ENCODE measurements around the gene TCEAL7.
A peak's percentile ranks its signal among the peaks of the same experiment; 100 is the strongest.
"Not testable (repeated sequence)": the region's sequence is repeated elsewhere in the genome, so short reads cannot be mapped to it uniquely, and the experiment has no call there.

TCEAL7 gene

DNA sequence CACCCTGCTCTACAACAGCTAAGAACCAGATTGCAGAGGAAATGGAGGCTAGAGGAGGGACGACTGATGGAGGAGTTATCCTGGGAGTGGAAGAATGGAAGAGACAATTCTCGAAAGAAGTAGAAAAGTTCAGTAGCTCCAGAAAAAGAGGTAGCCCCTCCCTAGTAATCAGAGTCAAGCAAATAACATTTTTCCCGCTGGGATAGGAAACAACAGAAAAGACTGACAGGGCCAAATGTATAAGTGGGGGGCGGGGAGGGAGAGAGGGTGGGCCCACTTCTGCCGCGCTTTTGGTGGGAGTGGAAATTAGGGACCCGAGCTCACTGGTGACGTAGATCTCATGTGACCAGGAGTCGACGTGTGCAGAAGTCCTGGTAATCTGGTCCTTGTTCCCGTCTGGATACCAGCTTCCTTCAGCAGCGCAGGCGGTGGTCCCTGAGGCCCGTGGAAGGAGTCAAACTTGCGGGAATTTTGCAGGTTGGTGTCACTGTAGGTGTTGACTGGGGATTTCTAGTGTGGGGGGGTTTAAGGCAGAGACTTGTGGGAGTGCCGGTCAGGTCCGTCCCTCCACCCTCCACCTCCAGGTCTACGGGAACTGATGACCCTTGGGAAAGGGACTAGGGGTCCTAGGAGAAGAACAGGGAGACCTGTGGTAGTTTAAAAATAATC is 26.2 kb downstream of the TCEAL7 start, which contains the start of gene TCEAL9:
Gene TCEAL9, plus strand, starts transcription at position 377 of the 669 bp plus-strand sequence. CDS start 1,179 bp downstream, outside the sequence.
- Mint-ChIP-seq H3K27ac (ENCODE audit: low read depth) (no peak within 1 kb of the TSS), H3K36me3 (ENCODE audit: insufficient read depth) (peaks cover 2% of the 10 kb centered on the region), H3K27me3 (peaks cover 20% of the 10 kb centered on the region), H3K4me3 (peak within 1 kb of the TSS; percentile 79), H3K9me3 (no peaks in the 10 kb centered on the region), H3K4me1 (peaks cover 10% of the 10 kb centered on the region)
- DNase-seq (ENCODE audit: low spot score in 2 of 2) (no peak), ATAC-seq (replicated peaks; ENCODE audit: extremely low read depth, poor library complexity, severe bottlenecking) (no peak)

DNA sequence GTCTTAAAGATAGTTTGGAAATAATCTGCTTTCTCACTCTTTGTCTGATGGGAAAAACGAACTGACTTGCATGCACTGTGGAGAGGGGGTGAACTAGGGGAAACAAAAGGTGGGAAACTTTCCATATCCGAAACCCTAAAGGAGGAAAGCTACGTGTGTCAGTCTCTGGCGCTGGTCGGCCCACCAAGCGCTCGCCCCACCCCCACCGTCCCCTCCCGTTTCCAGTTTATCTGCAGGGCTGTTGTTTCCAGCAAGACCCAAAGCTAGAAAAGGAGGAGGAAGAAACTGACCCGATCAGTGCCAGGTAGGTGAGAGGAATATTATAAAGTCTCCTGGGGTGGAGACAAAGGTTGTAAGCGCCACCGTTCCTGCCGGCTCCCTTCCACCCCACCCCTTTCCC is 26.8 kb downstream of the TCEAL7 start:
- peak overlapping the region; percentile 79 for H3K4me3 Mint-ChIP-seq
- peaks cover 20% of the 10 kb centered on the region for H3K27me3 Mint-ChIP-seq
- H3K4me1 Mint-ChIP-seq: peaks cover 10% of the 10 kb centered on the region
- H3K9me3 Mint-ChIP-seq: no peaks in the 10 kb centered on the region
- no peak for DNase-seq (ENCODE audit: low spot score in 2 of 2)
- H3K27ac Mint-ChIP-seq (ENCODE audit: low read depth): no peak overlapping the region
- no peak for ATAC-seq (replicated peaks; ENCODE audit: extremely low read depth, poor library complexity, severe bottlenecking)
- H3K36me3 Mint-ChIP-seq (ENCODE audit: insufficient read depth): peaks cover 2% of the 10 kb centered on the region

DNA sequence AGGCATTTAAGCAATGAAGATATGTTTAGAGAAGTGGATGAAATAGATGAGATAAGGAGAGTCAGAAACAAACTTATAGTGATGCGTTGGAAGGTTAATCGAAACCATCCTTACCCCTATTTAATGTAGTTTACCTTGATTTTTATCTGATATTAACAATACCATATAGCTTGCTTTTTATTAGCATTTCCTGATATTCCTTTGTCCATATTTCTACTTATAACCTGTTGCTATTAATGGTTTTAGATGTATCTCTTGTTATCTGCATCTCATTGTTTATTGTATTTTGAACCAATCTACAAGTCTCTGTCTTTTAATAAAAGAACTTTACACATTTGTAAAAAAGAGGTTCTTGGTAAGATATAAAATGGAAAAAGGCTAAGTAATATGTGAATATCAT is 27.8 kb downstream of the TCEAL7 start:
- DNase-seq (ENCODE audit: low spot score in 2 of 2) (no peak), ATAC-seq (replicated peaks; ENCODE audit: extremely low read depth, poor library complexity, severe bottlenecking) (no peak)
- H3K27ac Mint-ChIP-seq (ENCODE audit: low read depth): no peak overlapping the region
- H3K36me3 Mint-ChIP-seq (ENCODE audit: insufficient read depth): peaks cover 2% of the 10 kb centered on the region
- H3K4me3 Mint-ChIP-seq: no peak overlapping the region
- peaks cover 20% of the 10 kb centered on the region for H3K27me3 Mint-ChIP-seq
- H3K9me3 Mint-ChIP-seq: no peaks in the 10 kb centered on the region
- H3K4me1 Mint-ChIP-seq: peaks cover 10% of the 10 kb centered on the region

DNA sequence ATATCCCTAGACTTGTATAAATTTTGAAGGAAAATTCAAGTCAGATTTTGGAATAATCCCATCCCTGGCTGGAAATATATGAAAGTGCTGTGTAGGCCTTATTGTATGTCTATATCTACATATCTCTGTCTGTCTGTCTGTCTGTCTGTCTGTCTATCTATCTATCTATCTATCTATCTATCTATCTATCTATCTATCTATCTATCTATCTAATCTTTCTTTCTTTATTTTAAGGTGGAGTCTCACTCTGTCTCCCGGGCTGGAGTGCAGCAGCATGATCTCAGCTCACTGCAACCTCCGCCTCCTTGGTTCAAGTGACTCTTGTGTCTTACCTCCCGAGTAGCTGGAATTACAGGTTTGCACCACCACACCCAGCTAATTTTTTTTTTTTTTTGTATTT is 29.6 kb downstream of the TCEAL7 start:
- not testable (repeated sequence) for H3K27ac Mint-ChIP-seq (ENCODE audit: low read depth); ATAC-seq (replicated peaks; ENCODE audit: extremely low read depth, poor library complexity, severe bottlenecking); H3K9me3 Mint-ChIP-seq; DNase-seq (ENCODE audit: low spot score in 2 of 2); H3K36me3 Mint-ChIP-seq (ENCODE audit: insufficient read depth); H3K4me3 Mint-ChIP-seq
- peaks cover 11% of the 10 kb centered on the region for H3K27me3 Mint-ChIP-seq
- peaks cover 10% of the 10 kb centered on the region for H3K4me1 Mint-ChIP-seq

DNA sequence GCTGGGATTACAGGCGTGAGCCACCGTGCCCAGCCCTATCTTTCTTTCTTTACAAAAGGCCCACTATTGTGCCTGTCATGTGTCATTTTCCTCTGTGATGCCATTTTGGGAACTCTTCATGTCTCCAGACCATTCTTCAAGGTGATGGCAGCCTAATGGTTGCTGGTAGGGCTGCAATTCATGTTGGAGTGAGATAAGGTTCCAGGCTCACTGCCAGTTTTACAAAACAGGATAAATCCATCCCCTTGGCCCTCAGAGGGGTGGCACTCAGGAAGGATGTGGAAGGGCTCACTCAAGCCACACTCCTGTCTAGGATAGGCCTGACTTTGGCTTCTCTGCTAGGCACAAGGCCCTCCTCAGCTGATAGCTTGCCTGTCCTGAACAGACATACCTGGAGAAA is 30.1 kb downstream of the TCEAL7 start:
- H3K9me3 Mint-ChIP-seq: no peaks in the 10 kb centered on the region
- H3K36me3 Mint-ChIP-seq (ENCODE audit: insufficient read depth): peaks cover 2% of the 10 kb centered on the region
- DNase-seq (ENCODE audit: low spot score in 2 of 2): no peak
- H3K4me3 Mint-ChIP-seq: no peak overlapping the region
- peaks cover 13% of the 10 kb centered on the region for H3K27me3 Mint-ChIP-seq
- no peak overlapping the region for H3K27ac Mint-ChIP-seq (ENCODE audit: low read depth)
- H3K4me1 Mint-ChIP-seq: peaks cover 10% of the 10 kb centered on the region
- ATAC-seq (replicated peaks; ENCODE audit: extremely low read depth, poor library complexity, severe bottlenecking): no peak

DNA sequence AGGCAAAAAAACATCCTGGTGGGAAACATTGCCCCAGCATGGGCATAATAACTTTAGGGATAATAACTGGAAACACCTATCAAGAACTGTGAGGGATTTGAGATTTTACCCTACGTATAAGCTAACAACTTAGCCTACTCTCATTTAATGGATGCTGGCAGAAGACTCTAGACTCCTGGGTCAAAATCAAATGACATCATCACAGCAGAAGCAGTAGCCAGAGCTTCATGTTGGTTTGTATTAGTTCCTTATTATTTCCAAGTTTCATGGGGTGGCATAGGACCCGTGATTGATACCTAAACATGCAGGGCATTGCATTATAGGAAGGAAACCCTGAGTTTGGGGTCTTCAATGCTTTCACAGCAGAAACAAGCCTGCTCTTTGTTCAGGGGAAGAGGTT is 30.9 kb downstream of the TCEAL7 start:
- peaks cover 6% of the 10 kb centered on the region for H3K4me1 Mint-ChIP-seq
- H3K27me3 Mint-ChIP-seq: peaks cover 17% of the 10 kb centered on the region
- H3K36me3 Mint-ChIP-seq (ENCODE audit: insufficient read depth): no peaks in the 10 kb centered on the region
- H3K4me3 Mint-ChIP-seq: no peak overlapping the region
- no peak overlapping the region for H3K27ac Mint-ChIP-seq (ENCODE audit: low read depth)
- ATAC-seq (replicated peaks; ENCODE audit: extremely low read depth, poor library complexity, severe bottlenecking): no peak
- no peak for DNase-seq (ENCODE audit: low spot score in 2 of 2)
- H3K9me3 Mint-ChIP-seq: no peaks in the 10 kb centered on the region

DNA sequence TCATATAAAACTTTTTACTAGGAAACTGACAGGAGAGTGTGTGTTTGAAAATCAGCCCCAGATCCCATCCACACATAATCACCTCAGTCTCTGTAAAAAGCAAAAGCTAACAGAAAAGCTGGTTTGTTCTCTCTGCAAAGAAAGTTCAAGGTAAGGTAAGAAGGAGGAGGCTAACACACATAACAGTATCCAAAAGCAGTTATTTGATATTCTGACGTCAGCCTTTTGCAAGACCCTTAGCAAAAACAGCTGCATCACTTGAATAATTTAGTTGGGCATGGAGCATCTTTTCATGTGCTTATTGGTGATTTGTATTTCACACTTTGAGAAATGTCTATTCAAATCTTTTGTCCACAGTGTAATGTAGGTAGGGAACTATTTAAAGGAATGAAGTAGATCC is 31.8 kb downstream of the TCEAL7 start:
- no peak for ATAC-seq (replicated peaks; ENCODE audit: extremely low read depth, poor library complexity, severe bottlenecking)
- H3K9me3 Mint-ChIP-seq: no peaks in the 10 kb centered on the region
- no peak overlapping the region for H3K4me3 Mint-ChIP-seq
- no peaks in the 10 kb centered on the region for H3K36me3 Mint-ChIP-seq (ENCODE audit: insufficient read depth)
- peaks cover 11% of the 10 kb centered on the region for H3K27me3 Mint-ChIP-seq
- DNase-seq (ENCODE audit: low spot score in 2 of 2): no peak
- H3K4me1 Mint-ChIP-seq: no peaks in the 10 kb centered on the region
- H3K27ac Mint-ChIP-seq (ENCODE audit: low read depth): no peak overlapping the region

DNA sequence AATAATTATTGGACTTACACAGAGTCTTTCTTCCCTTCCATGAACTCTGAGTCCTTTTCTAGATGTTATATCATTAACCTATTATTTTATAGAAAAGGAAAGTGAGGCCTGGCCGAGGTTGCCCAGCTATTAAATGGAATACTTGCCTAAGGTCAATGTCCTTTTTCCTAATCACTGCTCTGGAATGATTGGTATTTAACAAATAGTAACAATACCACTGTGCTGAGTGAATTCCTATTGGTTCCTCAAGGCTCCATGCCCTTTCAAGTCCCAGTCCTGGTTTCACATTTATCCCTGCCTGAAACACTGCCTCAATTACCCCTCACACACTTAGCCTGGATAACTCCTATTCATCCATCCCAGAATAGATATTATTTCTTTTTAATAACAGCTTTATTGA is 32.4 kb downstream of the TCEAL7 start:
- DNase-seq (ENCODE audit: low spot score in 2 of 2): no peak
- H3K9me3 Mint-ChIP-seq: no peaks in the 10 kb centered on the region
- H3K4me1 Mint-ChIP-seq: no peaks in the 10 kb centered on the region
- H3K27me3 Mint-ChIP-seq: peaks cover 11% of the 10 kb centered on the region
- no peak overlapping the region for H3K27ac Mint-ChIP-seq (ENCODE audit: low read depth)
- H3K4me3 Mint-ChIP-seq: no peak overlapping the region
- no peaks in the 10 kb centered on the region for H3K36me3 Mint-ChIP-seq (ENCODE audit: insufficient read depth)
- ATAC-seq (replicated peaks; ENCODE audit: extremely low read depth, poor library complexity, severe bottlenecking): no peak

DNA sequence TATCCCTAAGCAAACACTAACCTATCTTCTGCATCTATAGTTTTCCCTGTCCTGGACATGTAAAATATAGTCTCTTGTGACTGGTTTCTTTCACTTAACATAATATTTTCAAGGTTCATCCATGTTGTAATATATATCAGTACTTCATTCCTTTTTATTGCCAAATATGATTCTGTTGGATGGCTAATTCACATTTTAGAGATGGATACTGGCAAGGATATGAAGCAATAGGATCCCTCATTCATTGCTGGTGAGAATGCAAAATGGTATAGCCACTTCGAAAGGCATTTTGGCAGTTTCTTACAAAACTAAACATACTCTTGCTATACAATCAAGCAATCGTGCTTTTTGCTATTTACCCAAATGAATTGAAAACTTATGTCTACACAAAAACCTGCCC is 33.0 kb downstream of the TCEAL7 start:
- no peak overlapping the region for H3K27ac Mint-ChIP-seq (ENCODE audit: low read depth)
- peaks cover 11% of the 10 kb centered on the region for H3K27me3 Mint-ChIP-seq
- ATAC-seq (replicated peaks; ENCODE audit: extremely low read depth, poor library complexity, severe bottlenecking) (no peak), DNase-seq (ENCODE audit: low spot score in 2 of 2) (no peak)
- no peak overlapping the region for H3K4me3 Mint-ChIP-seq
- H3K36me3 Mint-ChIP-seq (ENCODE audit: insufficient read depth): no peaks in the 10 kb centered on the region
- H3K9me3 Mint-ChIP-seq: no peaks in the 10 kb centered on the region
- no peaks in the 10 kb centered on the region for H3K4me1 Mint-ChIP-seq

DNA sequence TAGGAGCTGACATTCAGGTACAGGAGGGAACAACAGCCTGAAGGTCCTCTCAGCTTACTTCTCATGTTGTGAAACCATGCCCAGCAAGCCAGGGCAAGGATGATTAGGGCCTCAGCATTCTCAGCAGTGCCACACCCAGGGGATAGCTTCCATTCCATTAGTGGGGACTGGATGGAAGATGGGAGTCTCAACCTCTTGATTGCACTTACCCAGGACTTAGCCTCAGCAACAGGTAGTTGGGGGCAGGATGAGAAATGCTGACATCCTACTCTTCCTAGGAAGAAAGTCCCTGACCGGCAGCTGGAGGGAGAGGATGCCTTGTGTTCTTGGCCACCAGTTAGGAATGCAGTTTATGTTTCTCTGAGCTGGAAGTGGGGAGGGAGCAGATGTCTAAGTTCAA is 37.5 kb downstream of the TCEAL7 start:
- DNase-seq (ENCODE audit: low spot score in 2 of 2): no peak
- Mint-ChIP-seq H3K9me3 (no peaks in the 10 kb centered on the region), H3K4me3 (no peak overlapping the region), H3K27ac (ENCODE audit: low read depth) (no peak overlapping the region), H3K4me1 (no peaks in the 10 kb centered on the region), H3K36me3 (ENCODE audit: insufficient read depth) (no peaks in the 10 kb centered on the region), H3K27me3 (peaks cover 11% of the 10 kb centered on the region)
- no peak for ATAC-seq (replicated peaks; ENCODE audit: extremely low read depth, poor library complexity, severe bottlenecking)

DNA sequence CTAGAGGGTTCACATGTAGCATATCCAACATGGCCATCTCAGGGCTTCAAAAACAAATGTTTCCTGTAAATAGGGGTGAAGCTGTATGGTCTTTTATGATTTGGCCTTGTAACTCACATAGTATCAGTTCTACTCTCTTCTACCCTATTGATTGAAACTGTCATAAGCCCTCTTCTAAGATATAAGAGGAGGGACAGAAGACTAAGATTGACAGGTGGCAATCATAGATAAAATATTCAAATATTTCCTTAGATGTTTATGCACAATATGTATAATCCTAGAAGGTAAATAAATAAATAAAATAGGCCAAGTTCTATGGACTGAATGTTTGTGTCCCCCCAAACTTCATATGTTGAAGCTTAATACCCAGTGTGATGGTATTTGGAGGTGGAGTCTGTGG is 39.4 kb downstream of the TCEAL7 start:
- no peaks in the 10 kb centered on the region for H3K4me1 Mint-ChIP-seq
- H3K27ac Mint-ChIP-seq (ENCODE audit: low read depth): no peak overlapping the region
- H3K36me3 Mint-ChIP-seq (ENCODE audit: insufficient read depth): no peaks in the 10 kb centered on the region
- no peaks in the 10 kb centered on the region for H3K9me3 Mint-ChIP-seq
- peaks cover 11% of the 10 kb centered on the region for H3K27me3 Mint-ChIP-seq
- DNase-seq (ENCODE audit: low spot score in 2 of 2): no peak
- no peak for ATAC-seq (replicated peaks; ENCODE audit: extremely low read depth, poor library complexity, severe bottlenecking)
- H3K4me3 Mint-ChIP-seq: no peak overlapping the region

DNA sequence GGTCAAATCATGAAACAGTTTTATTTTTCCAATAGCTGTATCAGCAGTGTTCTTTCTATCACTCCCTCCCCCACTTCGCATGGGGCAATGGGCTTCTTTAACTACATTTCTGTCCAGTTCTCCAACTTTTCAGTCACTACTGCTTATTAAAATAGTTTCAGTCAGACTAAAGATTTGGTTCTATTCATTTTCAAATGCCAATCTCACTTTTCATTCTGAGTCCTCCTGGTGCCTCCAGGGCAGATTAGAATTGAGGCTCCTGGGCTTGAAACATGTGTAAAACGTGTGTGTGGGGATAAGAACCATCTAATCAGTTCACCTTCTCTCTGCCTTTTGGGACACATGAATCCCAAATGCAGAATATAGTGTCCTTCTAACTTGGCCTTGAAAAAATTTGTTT is 42.8 kb downstream of the TCEAL7 start:
- H3K4me1 Mint-ChIP-seq: peaks cover 4% of the 10 kb centered on the region
- H3K27ac Mint-ChIP-seq (ENCODE audit: low read depth): no peak overlapping the region
- H3K4me3 Mint-ChIP-seq: no peak overlapping the region
- DNase-seq (ENCODE audit: low spot score in 2 of 2) (no peak), ATAC-seq (replicated peaks; ENCODE audit: extremely low read depth, poor library complexity, severe bottlenecking) (no peak)
- H3K9me3 Mint-ChIP-seq: no peaks in the 10 kb centered on the region
- peaks cover 3% of the 10 kb centered on the region for H3K36me3 Mint-ChIP-seq (ENCODE audit: insufficient read depth)
- H3K27me3 Mint-ChIP-seq: no peaks in the 10 kb centered on the region

DNA sequence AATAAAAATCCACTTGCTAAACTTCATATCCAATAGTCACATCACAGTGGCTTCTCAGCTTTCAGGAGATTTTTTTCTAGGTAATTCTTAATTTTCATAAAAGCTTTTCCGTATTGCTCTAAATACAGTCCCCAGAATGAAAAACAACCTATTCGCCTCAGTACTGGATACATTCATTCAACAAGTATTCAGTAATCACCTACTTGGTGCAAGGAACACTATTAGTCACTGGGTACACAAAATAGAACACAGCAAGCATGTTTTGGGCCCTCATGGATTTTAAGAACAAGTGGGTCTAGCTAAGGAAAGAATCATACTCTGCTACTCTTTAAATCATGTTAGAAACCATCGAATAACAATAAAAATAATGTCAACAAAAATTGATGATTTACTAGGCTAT is 43.5 kb downstream of the TCEAL7 start:
- H3K4me1 Mint-ChIP-seq: peaks cover 4% of the 10 kb centered on the region
- no peaks in the 10 kb centered on the region for H3K9me3 Mint-ChIP-seq
- ATAC-seq (replicated peaks; ENCODE audit: extremely low read depth, poor library complexity, severe bottlenecking) (no peak), DNase-seq (ENCODE audit: low spot score in 2 of 2) (no peak)
- H3K27me3 Mint-ChIP-seq: no peaks in the 10 kb centered on the region
- no peak overlapping the region for H3K4me3 Mint-ChIP-seq
- no peak overlapping the region for H3K27ac Mint-ChIP-seq (ENCODE audit: low read depth)
- H3K36me3 Mint-ChIP-seq (ENCODE audit: insufficient read depth): peaks cover 3% of the 10 kb centered on the region
